OCI-M2 (cell line): ENCODE results near the gene ISCA2.

Experiments
- DNase-seq: peaks from one replicate; lab custom pipeline; 2025; ENCODE audit not compliant: unreplicated experiment; lab: John Stamatoyannopoulos, UW

ISCA2 gene

DNA sequence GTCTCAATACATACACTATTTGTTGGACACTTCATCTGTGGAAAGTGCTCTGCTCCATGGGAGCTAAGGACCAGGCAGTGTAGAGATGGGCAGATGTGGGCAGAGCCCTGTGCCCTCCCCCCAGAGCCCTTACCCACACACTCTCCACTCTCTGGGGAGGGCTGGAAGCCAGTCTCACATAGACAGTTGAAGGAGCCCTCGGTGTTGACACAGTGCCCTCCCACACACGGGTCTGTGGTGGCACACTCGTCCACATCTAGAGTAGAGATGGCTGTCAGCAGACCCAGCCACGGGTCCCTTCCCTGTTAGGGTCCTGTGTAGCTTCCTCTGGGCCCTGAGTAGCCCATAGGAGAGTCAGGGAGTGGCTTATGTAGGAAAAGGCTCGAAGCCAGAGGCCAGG, 14.3 kb downstream of the ISCA2 start:
- DNase-seq: no peak

DNA sequence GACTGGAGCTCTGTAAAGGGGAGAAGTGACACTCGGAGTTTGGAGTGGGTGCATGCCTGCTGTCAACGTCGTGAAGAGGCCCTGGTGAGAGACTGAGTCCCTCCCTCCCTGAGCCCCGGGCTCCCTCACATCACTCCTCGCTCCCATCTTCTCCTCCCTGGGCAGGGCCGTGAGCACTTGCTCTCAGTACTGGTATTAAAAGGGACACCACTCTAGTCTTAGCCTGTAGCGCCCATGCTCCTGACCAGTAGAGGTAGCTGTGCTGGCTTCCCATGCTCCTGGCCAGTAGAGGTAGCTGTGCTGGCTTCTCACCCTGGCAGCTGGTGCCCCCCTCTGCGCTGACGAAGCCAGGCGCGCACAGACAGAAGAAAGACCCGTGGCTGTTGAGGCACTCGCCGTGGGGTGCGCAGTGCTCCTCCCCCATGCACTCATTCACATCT, 14.7 kb downstream of the ISCA2 start:
- no peak for DNase-seq

DNA sequence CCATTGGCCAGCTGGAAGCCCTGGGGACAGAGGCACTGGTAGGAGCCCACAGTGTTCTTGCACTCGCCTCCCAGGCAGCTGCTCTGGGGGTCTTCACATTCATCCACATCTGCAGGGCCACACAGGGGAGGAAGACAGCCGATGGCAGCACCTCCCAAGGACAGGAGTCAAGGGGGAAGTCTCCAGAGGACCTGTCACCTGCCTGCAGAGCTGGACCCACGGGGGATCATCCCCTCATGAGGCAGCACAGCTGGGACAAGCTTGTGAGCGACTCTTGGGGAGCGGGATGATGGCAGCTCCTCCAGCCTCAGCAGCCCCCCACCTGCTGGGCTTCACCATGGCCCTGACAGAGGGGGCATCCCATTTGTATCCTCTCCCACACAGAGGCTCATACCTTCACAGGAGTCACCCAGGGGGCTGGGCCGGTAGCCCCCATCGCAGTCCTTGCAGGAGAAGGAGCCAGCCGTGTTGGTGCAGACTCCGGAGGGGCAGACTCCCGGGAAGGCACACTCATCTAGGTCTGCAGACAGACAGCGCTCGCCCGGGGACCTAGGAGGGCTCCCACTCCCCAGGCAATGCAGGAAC, 15.4 kb downstream of the ISCA2 start:
- no peak for DNase-seq

DNA sequence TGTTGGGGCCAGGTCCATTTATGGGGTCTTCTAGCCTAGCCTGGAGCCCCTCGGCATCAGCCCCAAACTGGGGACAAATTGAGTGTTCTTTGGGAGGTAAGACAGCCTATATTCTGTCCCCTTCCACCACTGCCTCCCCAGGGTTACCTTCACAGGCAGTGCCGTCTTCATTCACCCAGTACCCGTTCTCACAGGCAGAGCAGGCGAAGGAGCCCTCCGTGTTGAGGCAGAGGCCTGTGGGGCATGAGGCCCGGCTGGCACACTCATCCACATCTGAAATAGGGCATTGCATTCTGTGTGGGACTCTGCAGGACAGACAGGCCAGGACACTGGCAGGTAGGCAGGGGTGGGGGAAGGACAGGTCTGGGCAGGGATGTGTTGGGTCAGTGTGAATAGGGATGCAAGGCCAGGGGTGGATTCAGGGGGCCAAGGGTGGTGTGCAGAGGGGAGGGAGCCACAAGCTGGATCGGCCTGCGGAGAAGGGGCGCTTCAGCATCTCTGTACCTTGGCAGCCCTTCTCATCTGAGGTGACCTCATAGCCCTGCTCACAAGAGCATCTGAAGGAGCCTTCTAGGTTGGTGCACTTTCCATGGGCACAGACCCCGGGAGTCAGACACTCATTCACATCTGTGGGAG, 16.1 kb downstream of the ISCA2 start:
- DNase-seq: no peak

DNA sequence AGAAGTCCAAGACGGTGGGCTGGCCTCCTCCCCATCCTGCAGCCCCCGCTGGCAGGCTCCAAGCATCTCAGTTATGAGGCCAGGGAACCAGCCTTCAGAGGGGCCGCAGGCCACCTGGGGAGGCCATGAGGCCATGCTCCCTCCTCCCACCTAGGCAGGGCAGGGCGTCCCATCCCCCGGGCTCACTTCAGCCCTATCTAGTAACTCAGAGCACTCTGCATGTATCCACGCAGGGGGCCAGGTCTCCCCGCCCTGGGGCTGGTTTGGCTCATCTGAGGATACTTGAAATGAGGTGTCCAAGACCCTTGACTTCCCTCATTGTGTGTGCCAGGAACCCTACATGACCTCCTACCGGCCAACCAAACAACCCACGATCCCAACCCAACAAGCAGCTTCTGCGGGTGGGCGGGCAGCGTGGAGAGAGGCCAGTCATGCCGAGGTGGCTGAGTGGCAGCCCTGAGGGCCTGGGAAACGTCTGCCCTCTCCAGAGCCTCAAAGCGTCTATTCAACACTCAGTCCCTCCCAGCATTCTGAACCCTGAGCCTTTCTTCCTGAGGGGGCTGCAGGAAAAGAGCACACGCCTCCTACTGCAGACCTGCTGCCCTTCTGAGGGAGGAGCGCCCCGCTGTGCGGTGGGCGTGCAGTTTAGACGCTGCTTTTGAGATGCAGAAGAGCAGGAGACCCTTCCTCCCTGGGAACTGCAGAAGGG, 16.8 kb downstream of the ISCA2 start:
- no peak for DNase-seq

DNA sequence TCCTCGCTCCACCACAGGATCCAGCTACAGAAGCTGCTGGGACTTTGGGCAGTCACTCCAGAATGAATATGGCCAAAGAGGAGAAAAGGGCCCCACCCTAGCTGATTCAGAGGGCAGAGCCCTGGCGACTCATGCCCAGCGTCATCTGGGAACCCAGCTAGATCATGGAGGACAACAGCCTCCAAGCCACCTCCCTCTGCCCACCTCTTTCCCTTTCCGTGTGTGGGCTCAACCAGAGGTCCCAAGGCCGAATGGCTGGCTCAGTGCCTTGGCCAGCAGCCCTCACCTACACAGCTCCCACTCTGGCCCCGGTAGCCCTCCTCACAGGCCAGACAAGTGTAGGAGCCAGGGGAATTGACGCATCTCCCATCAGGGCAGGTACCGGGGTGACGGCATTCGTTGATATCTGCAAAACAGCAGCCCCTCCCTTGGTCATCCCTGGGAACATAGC, 17.4 kb downstream of the ISCA2 start:
- DNase-seq: no peak

DNA sequence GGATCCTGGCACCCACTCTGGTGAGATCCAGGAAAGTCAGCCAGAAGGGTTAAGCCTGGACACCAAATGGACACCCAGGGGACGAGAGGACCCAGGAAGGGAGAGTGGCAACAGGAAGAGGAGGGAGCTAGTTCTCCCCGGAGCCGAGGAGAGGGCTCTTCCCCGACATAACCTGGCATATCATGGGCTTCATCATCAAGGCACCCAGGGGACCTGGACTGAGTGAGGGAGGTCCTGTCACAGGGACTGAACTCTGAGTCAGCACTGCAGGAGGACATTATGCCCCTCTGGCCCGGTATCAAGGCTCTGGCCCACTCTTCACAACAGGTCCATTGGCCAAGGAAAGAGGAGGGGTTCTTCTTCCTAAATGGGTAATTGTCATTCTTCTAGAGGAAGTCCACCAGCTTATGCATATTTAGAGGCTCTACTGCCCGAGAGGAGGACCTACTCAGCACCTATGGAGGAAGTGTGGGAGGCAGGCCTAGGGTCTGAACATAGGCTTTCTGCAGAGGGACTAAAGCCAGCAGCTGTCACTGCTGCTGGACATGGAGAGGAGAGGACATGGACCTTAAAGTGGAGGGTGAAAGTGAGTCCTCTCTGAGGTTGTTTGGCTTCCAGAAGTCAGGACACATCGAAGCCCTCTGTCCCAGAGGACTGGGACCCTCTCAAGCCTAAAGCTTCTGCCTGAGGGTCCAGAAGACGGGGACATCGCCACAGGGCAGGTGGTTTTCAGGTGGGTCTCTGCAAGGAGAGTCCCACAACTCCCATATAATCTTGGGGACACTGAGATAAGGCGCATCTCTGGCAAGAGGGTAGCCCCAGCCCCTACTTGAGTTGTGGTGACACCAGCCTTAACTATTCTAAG, 18.6 kb downstream of the ISCA2 start:
- DNase-seq: no peak

DNA sequence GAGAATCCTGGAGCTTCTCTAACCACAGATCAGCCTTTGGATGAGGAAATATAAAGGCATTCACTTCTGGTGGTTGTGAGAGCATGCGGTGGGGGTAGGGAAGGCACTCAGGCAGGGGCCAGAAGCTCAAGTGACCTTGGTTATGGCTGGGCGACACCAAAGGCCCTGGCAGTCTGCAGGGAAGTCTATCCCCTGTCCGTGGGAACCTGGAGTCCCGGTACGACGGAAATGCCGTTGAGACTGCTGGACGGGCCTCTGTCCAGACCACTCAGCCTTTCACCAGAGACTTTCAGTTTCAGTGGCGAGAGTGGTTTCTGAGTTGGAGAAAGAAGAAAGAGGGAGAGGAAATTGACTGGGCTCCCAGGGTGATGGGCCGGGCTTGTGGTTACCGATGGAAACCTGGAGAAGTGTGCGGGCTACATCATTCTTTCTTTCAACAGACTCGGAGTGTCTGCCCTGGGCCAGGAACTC, 20.9 kb downstream of the ISCA2 start:
- no peak for DNase-seq

DNA sequence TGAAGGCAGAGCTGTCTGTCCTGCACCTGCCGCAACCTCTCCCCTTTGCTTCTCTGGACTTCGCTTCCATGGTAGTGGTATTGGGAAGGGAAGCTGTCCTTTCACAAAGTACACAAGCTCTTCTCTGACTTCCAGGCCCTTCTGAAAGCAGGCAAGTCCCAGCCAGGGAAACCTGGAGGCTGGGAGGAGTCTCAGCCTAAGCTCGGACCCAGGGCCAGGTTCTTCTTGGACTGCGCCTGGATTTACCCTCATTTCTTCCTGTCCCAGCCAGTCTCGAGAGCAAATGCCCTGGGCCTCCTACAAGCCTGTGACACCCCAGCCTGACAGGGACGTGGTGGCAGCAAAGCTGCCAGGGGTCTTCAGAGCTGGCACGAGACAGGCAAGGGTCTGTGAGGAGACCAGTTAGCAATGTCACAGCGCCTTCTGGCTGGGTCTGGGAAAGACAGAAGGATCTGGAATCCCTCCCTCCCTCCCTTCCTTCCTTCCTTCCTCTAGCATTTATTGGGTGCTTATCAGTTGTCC, 22.4 kb downstream of the ISCA2 start:
- DNase-seq: no peak

DNA sequence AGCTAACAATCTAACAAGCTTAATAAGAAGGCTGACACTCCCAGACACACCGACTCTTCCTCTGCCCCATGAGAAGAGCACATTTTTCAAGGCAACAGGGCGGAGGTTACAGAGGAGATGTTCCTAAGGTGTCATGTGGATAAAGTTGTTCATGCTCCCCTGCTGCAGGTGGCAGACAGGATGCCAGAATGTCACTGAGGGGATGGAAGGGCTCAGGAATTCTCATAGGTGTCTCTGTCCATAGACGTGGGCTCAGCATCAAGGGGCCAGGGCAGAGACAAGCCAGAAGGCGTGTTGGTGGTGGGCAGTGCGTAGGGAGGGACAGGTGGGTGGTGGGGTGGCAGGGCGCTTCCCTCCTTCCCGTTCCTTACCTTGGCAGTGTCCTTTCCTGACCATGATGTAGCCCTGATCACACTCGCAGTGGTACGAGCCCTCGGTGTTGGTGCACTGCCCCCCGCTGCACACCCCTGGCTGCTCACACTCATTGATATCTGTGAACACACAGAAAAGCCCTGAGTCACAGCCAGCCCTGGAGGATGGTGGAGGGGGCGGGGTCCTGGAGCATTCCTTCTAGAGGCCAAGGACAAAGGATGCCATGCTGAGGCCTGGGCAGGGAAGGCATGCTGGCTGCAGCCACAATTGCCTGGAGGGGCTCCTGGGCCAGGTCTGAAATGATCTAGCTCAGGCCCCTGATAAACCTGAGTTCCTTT, 23.0 kb downstream of the ISCA2 start:
- no peak for DNase-seq

DNA sequence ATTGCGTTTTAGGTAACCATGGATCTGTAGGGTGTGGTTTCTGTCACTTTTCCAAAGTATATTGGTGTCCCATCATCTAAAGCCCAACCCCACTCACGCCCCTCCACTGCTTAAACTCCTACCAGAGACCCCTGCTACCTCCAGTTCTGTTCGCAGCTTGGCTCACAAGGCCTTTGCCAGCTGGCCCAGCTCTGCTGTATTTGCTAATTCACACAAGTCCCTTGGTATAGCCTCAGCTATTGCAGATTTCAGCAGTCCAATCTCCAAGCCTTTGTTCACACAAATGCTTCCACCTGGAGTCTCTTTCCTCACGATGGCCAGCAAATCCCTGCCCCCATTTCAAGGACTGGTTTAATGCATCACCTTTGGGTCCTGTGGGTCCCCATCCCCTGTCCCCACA, 24.2 kb downstream of the ISCA2 start:
- no peak for DNase-seq

DNA sequence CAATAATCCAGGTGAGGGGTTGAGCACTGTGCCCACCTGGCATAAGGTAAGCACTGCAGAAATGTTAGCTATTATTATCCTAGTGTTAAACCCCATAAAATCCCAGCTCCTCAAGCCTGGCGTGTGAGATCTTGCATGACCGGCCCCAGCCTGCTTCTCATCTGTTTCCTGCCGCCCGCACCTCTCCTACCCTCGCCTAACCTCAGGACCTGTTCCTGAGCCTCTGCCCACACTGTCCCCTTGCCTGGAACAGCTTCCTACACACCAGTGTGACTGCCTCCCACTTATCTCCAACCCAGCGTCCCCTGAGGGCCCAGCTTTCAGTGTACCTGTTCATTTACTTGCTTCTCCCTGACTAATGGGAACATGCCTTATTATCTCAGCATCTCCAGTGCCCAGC, 24.7 kb downstream of the ISCA2 start:
- DNase-seq: no peak

DNA sequence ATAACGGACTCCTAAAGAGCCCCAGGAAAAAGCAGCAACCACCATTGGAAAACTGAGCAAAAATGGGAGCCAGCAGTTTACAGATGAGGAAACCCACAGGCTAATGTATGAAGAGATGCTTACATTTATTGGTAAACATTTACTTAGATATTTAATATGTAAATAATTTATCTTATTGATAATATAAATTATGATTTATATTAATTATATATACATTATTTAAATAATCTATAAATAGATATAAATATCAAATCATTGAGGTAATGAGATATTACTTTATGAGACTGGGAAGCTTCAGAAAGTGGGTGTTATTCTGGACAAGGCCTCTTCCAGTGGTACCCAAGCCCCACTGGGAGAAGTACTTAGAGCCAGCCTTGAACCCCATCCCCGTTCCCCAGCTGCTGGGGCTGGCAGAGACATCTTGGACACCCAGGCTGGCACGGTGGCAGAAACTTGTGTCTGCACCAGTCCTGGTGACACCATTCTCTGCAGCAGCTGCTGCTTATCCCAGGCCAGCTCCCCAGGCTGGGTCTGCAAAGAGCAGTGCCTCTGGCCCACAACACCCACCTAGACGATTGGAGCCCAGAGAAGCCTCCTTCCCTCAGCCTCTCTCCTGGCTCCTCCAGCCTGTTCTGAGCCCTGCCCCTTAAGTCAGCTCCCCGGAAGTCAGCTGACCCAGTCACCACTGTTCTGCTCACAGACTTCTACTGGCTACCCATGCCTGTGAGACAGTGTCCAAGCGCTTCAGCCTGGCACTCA, 25.9 kb downstream of the ISCA2 start:
- no peak for DNase-seq

DNA sequence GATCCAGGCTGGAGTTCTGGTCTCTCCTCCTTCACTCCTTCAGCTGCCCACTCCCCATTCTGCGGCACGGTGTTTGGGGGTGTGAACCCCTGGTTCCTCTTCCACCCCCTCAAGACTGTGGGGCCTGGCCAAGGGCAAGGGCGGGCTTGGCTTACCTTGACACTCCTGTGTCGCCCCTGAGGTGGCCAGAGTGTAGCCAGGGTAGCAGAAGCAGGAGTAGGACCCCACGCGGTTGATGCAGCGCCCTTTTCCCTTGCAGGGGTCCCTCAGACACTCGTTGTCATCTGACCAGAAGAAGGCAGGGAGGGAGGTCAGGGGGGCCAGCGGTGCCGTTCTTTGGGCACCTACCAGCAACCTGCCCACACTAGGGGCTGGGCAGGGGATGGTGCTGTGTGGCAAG, 28.2 kb downstream of the ISCA2 start:
- no peak for DNase-seq

DNA sequence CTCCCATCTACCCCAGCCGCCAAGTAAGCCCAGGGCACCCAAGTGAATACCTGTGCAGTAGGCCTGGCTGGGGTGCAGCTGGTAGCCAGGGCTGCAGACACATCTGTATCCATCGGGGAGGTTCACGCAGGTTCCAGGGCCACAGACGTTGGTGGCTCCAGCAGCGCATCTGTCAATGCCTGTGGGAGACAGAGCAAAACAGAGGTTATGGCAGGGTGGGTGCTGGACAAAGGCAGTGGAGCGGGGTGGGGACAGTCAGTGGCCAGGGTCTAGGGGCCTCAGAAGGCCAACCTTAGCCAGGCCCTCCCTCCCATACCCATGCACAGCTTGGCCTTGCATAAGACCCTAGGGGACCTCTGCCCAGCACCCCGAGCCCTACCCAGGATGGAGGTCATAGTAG, 29.2 kb downstream of the ISCA2 start:
- DNase-seq: no peak

DNA sequence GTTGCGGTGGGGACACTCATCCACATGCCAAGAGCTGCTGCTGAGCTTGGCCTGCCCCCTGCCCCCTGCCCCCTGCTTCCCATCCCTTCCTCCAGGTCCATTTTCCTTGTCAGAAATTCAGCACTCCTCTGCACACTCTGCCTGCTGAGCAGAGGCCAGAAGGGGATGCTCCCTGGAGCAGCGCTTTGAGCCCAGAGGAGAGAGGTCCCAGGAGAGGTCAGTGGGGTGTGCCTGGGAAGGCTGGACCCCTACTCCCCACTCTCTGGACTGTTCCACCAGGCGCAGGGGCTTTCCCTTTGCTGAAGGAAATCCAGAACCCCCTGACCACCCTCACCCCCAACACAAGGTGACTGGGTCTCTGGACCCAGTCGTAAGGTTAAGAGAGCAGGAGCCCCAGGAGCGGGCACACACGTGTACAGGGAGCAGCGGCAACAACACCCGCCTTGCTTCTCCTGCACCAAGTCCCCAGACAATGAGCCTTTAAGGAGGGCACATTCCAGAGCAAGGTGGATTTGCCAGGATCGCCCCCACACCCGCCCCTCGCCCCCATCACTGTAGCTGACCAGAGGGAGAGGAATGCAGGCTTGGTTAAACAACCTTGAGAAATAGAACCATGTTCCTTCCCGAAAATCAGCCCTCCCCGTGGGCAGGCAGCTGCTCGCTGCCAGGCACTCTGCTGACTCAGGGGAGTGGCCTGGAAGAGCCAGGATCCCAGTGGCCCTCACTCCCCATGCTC, 30.7 kb downstream of the ISCA2 start:
- DNase-seq: no peak

DNA sequence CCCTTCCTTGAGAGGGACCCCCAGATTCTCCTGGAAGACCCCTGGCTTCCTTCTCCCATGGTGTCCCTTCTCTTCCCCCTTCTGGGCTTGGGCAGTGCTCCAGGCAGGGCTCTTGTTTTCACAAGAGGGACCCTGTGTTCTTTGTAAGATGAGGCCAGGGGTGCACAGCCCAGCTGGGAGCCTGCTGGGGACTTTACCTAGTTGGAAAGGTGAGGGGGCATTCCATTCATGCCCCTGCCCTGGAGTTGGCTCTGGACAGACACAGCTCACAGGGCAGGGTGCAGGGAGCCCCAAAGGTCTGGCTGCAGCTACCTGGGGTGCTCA, 31.2 kb downstream of the ISCA2 start:
- DNase-seq: no peak

DNA sequence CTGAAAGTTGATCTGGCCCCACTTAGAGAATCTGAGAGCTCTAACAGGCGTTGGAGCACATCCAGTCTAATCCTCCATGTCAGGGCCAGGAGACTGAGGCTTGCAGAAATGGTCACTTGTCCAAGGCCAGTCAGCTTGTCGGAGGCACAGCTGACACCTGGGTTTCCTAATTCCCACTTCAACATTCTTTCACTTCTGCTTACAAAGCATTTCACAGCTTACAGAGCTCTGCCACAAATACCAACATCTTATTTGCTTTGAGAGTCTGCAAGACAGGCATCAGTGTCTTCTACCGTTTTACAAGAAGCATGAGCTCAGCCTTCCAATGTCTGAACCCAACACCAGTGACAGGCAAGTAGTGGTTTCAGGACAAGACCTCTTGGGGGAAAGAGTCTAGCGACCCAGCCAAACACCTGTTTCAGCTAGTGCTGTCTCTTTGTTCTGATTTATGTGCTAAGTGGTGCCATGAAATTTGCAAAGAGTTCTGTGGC, 31.8 kb downstream of the ISCA2 start:
- DNase-seq: no peak
